DND-41 (cell line): ENCODE measurements around the gene APOBEC4.

Experiments used
- ATAC-seq: fragments of 200-7000 bp; cut with Tn5 transposase; 3 replicates; pipeline ENCODE4 v1.9.1; 2021; ENCODE audit warnings: low read depth; ENCODE audit not compliant: insufficient read depth
- DNase-seq: peaks from one replicate; pipeline ENCODE4 v3.0.0-alpha.2; 2020
- H2AFZ ChIP-seq: 2 replicates; pipeline ENCODE4 v1.6.0; 2012; ENCODE audit warnings: low read depth, low read length
- H3K27ac ChIP-seq: 2 replicates; pipeline ENCODE4 v1.5.1; 2012; ENCODE audit warnings: low read length, inconsistent platforms
- H3K27me3 ChIP-seq: fragments of 200-600 bp; sonication (generic); 2 replicates; pipeline ENCODE4 v1.6.0; 2012; ENCODE audit warnings: low read length, mild to moderate bottlenecking, inconsistent platforms; ENCODE audit not compliant: insufficient read depth, poor library complexity
- H3K36me3 ChIP-seq: 2 replicates; pipeline ENCODE4 v1.5.1; 2012; ENCODE audit warnings: low read length, inconsistent platforms; ENCODE audit not compliant: insufficient read depth
- H3K4me1 ChIP-seq: 2 replicates; pipeline ENCODE4 v1.5.1; 2012; ENCODE audit warnings: mild to moderate bottlenecking, low read length; ENCODE audit not compliant: insufficient read depth
- H3K4me2 ChIP-seq: 2 replicates; pipeline ENCODE4 v1.6.0; 2012; ENCODE audit warnings: mild to moderate bottlenecking, moderate library complexity, low read length, inconsistent platforms; ENCODE audit not compliant: insufficient read depth
- H3K4me3 ChIP-seq, 2 experiments: fragments of 200-600 bp in 1 of 2; shearing (Covaris generic) in 1 of 2; 2 replicates each; pipeline ENCODE4 v1.5.1; 2012 to 2016; ENCODE audit warnings: inconsistent platforms in 2 of 2, low read length in 2 of 2, mild to moderate bottlenecking in 2 of 2, low read depth in 1 of 2, moderate library complexity in 1 of 2
- H3K79me2 ChIP-seq: 2 replicates; pipeline ENCODE4 v1.6.0; 2012; ENCODE audit warnings: low read length, inconsistent platforms; ENCODE audit not compliant: insufficient read depth
- H3K9ac ChIP-seq: 2 replicates; pipeline ENCODE4 v1.6.0; 2012; ENCODE audit warnings: low read depth, mild to moderate bottlenecking, inconsistent platforms, low read length, moderate library complexity
- H3K9me3 ChIP-seq: 2 replicates; pipeline ENCODE4 v1.5.1; 2012; ENCODE audit warnings: low read length, moderate library complexity, mild to moderate bottlenecking, inconsistent platforms; ENCODE audit not compliant: insufficient read depth, severe bottlenecking
- H4K20me1 ChIP-seq: 2 replicates; pipeline ENCODE4 v1.6.0; 2012; ENCODE audit warnings: low read length; ENCODE audit not compliant: insufficient read depth
- EZH2 ChIP-seq: IDR thresholded peaks from 3 replicates; pipeline ENCODE4 v1.6.1; 2012; ENCODE audit warnings: borderline replicate concordance, low read depth, mild to moderate bottlenecking, moderate library complexity, low read length, inconsistent platforms; ENCODE audit not compliant: severe bottlenecking
- TF ChIP-seq, protein P1 (sequence below): IDR thresholded peaks from 2 replicates; pipeline ENCODE4 v1.5.1; 2012; ENCODE audit warnings: borderline replicate concordance, low read length, moderate library complexity, mild to moderate bottlenecking; ENCODE audit not compliant: poor library complexity, severe bottlenecking; ENCODE audit errors: extremely low read depth

Gene APOBEC4

GRCh38 chr1:183604038-183604808, 48.9 kb downstream of the APOBEC4 start:
- Histone ChIP-seq H3K36me3 (no peaks in the 10 kb centered on the region), H4K20me1 (no peaks in the 10 kb centered on the region), H3K4me3 (no peak overlapping the region), H3K27ac (no peak overlapping the region), H3K4me1 (no peaks in the 10 kb centered on the region), H2AFZ (no peak overlapping the region), H3K79me2 (no peaks in the 10 kb centered on the region), H3K9me3 (no peaks in the 10 kb centered on the region), H3K9ac (no peak overlapping the region), H3K4me2 (no peak overlapping the region), H3K27me3 (peaks cover 7% of the 10 kb centered on the region)
- no peak for DNase-seq
- no peak for ATAC-seq
- TF ChIP-seq, protein P1, sequence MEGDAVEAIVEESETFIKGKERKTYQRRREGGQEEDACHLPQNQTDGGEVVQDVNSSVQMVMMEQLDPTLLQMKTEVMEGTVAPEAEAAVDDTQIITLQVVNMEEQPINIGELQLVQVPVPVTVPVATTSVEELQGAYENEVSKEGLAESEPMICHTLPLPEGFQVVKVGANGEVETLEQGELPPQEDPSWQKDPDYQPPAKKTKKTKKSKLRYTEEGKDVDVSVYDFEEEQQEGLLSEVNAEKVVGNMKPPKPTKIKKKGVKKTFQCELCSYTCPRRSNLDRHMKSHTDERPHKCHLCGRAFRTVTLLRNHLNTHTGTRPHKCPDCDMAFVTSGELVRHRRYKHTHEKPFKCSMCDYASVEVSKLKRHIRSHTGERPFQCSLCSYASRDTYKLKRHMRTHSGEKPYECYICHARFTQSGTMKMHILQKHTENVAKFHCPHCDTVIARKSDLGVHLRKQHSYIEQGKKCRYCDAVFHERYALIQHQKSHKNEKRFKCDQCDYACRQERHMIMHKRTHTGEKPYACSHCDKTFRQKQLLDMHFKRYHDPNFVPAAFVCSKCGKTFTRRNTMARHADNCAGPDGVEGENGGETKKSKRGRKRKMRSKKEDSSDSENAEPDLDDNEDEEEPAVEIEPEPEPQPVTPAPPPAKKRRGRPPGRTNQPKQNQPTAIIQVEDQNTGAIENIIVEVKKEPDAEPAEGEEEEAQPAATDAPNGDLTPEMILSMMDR = no peak
- no peak for TF ChIP-seq EZH2

DNA sequence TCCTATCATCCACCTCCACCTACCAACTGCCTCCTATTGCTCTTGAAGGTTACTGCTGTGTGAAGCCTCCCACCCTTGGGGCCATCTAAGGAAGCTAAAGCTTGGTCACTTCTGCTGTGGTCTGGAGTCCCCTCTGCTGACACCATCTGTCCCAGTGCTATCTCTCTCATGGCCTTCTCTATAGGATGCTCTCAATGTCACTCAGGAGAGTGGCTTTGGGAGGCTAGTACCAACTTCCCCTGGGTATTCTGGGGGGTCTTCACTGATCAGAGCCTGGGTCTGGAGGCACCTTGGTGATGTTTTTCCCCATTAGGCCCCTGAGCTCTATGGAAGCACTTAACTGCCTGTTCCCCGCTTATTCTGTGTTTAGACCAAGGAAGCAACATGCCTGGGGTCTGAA, 50.6 kb downstream of the APOBEC4 start:
- TF ChIP-seq EZH2 = no peak
- TF ChIP-seq, protein P1 = no peak
- H3K36me3 ChIP-seq = no peaks in the 10 kb centered on the region
- no peak overlapping the region for H3K9ac ChIP-seq
- H3K4me3 ChIP-seq = no peak overlapping the region
- H3K27me3 ChIP-seq = peaks cover 7% of the 10 kb centered on the region
- no peaks in the 10 kb centered on the region for H4K20me1 ChIP-seq
- H3K79me2 ChIP-seq = no peaks in the 10 kb centered on the region
- H2AFZ ChIP-seq = no peak overlapping the region
- no peaks in the 10 kb centered on the region for H3K9me3 ChIP-seq
- DNase-seq (no peak), ATAC-seq (no peak)
- H3K4me2 ChIP-seq = no peak overlapping the region
- no peak overlapping the region for H3K27ac ChIP-seq
- no peaks in the 10 kb centered on the region for H3K4me1 ChIP-seq

GRCh38 chr1:183600634-183601033, 52.5 kb downstream of the APOBEC4 start:
- H2AFZ ChIP-seq = no peak overlapping the region
- ATAC-seq = no peak
- H3K9me3 ChIP-seq = no peaks in the 10 kb centered on the region
- peaks cover 7% of the 10 kb centered on the region for H3K27me3 ChIP-seq
- no peak overlapping the region for H3K4me2 ChIP-seq
- H3K9ac ChIP-seq = no peak overlapping the region
- no peaks in the 10 kb centered on the region for H3K79me2 ChIP-seq
- no peaks in the 10 kb centered on the region for H3K36me3 ChIP-seq
- TF ChIP-seq, protein P1 = no peak
- TF ChIP-seq EZH2 = no peak
- H4K20me1 ChIP-seq = no peaks in the 10 kb centered on the region
- no peak overlapping the region for H3K4me3 ChIP-seq
- no peak overlapping the region for H3K27ac ChIP-seq
- DNase-seq = no peak
- H3K4me1 ChIP-seq = no peaks in the 10 kb centered on the region
